Measurements from ENCODE around the gene ORC4.

Gene ORC4

GRCh38 chr2:148020111-148021058 is at the start of gene ORC4:
TSS of gene ORC4 (minus strand) at chr2:148020737. CDS start at chr2:147975958, 44,779 bp downstream.
- DNase-seq (ENCODE audit: low read depth in 2 of 2), result peak; percentile 94 to 95

- no peak for DNase-seq (ENCODE audit: low read depth in 2 of 2)
Measured at GRCh38 chr2:148067801-148068200, 47.3 kb upstream of the ORC4 start.

- DNase-seq (ENCODE audit: low read depth in 2 of 2), result no peak
Measured at GRCh38 chr2:148065936-148066335, 45.4 kb upstream of the ORC4 start.

DNA sequence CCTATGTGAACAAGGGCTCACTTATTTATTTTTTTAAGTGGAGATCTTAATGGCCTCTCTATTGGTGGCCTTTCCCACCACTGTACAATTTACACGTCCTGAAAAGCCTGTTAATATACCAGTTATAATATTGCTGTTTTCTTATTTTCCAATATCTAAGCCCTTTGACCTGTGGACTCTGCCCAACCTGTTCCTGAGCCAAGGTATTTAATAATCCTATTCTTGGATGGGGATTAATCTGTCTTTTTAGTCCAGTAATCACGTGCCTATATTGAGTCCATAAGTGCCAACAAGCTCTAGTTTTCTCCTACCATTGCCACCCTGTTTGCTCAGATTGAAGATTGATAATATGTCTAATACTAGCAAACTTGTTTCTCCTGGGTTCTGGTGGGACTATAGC is 43.1 kb upstream of the ORC4 start:
- DNase-seq (ENCODE audit: low read depth in 2 of 2), result no peak

DNA sequence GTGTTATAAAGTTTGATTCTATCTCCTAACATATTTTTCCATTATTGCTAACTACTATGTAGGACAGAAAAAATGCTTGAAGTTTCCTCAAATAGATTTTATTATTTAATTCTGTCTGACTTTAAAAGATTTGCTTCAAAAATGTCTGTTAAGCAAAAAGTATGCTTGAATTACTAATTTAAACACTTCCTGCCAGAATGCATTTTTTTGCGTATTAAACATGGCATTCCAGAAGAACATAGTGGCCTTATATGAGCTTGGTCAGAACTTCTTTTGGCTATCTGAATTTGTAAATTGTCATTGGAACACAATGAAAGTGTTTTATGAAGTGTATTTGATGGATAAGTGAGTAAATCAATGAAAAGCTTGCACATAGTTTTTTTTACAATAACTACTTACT is 38.1 kb upstream of the ORC4 start:
- no peak for DNase-seq (ENCODE audit: low read depth in 2 of 2)

- no peak for DNase-seq (ENCODE audit: low read depth in 2 of 2)
Measured at GRCh38 chr2:148052687-148053086, 32.1 kb upstream of the ORC4 start.

DNA sequence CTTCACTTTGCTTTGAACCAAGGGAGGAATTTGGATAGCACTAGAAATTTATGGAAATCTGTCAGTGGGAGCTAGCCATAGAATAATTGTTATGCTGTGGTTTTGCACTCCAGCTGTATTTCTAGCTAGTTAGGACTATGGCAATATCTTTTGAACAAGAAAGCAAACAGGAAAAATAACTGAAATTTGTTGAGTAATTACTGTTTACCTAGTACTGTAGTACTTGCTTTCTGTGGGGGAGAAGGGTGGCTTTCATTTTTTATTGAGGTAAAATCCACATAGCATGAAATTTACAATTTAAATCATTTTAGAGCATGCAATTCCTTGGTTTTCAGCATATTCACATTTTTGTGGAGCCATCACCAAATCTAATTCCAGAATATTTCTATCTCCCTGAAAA is 28.7 kb upstream of the ORC4 start:
- DNase-seq (ENCODE audit: low read depth in 2 of 2), result no peak

- no peak for DNase-seq (ENCODE audit: low read depth in 2 of 2)
Measured at GRCh38 chr2:148048475-148049221, 28.1 kb upstream of the ORC4 start.

DNA sequence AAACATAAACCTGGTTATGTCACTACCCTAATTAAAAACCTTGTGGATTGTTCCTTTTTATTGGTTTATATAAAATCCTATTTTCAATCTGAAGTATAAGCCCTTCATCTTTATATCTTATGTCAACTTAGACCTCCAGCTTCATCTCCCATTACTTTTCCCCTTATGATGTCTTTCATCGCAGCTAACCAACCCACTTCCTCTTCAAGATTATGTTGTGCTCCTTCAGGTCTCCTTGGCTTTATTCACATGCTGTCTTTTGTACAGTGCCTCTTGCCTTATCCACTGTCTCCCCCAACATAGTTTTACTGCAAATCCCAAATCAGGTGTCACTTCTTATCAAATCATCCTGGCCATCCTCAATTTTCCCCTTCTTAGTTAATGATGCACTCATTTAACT is 26.3 kb upstream of the ORC4 start:
- no peak for DNase-seq (ENCODE audit: low read depth in 2 of 2)

DNA sequence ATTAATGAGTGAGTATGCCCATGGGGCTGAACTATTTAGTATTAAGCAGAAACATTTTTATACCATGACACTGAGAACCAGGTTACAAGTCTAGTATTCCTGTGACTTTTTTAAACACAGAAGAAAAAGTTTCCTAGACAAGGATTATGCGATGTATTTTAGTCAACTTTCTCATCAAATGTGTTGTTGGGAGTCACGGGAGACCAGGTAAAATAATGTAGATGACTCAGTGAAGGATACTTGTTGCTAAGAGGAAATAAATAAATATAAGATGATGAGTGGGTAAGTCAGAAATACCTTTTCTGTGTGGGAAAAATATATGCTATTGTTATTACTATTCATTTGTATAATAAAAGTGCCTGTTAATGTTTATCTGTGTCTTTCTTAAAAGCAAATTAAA is 23.8 kb upstream of the ORC4 start:
- no peak for DNase-seq (ENCODE audit: low read depth in 2 of 2)

DNA sequence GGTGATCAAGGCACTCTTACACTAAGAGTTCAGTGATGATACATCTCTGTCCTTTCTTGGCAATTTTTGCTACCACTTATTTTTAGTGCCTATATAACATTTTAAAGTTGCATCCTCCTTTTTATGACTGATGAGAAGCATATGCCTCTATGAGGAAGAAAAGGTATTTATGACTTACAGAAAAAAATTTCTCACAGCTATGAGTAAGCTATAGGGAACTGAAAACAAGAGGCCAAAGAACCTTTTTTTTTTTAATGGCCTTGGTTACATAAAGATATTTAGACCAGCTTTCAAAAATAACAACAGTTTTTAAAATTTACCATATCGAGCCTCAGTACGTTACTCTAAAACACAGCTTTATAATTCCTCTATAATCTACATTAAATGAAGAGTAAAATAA is 21.7 kb upstream of the ORC4 start:
- no peak for DNase-seq (ENCODE audit: low read depth in 2 of 2)

GRCh38 chr2:148039783-148040182 is 19.2 kb upstream of the ORC4 start:
- no peak for DNase-seq (ENCODE audit: low read depth in 2 of 2)

DNA sequence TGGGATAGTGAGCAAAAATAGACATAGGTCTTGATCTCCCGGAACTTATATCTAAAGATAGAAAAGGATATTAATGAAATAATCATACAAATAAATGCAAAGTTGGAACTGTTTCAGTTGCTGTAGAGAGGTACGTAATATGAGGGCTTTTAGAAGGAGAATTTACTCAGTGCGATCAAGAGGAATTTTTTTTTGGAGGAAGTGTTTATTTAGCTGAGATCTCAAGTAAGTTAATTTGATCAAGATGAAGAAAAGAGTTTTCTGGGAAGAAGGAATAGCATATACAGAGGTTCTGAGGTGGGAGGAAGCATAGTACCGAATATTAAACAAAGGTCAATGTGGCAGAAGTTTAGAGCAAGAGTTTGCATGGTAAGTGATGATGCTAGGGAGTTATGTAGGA is 11.7 kb upstream of the ORC4 start:
- no peak for DNase-seq (ENCODE audit: low read depth in 2 of 2)

DNA sequence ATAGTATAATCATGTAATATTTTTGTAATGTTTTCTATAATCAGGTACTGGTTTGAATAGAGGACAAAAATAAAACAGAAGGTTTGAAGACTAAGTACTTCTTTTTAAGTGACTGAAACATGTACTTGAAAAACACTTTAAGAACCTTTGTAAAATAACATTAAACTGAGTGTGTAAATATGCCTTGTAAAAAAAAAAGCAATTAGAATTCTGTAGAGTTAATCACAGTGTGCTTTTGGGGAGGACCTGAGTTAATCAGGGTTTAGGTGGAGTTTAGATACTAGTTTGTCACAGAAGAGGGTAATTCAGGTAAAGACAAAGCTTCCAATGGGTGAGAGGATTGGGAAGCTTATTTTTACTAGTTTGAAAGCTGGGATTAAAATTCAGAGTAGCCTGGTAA is 10.6 kb upstream of the ORC4 start:
- no peak for DNase-seq (ENCODE audit: low read depth in 2 of 2)

- DNase-seq (ENCODE audit: low read depth in 2 of 2), result no peak
Measured at GRCh38 chr2:148028781-148029180, 8.2 kb upstream of the ORC4 start.

DNA sequence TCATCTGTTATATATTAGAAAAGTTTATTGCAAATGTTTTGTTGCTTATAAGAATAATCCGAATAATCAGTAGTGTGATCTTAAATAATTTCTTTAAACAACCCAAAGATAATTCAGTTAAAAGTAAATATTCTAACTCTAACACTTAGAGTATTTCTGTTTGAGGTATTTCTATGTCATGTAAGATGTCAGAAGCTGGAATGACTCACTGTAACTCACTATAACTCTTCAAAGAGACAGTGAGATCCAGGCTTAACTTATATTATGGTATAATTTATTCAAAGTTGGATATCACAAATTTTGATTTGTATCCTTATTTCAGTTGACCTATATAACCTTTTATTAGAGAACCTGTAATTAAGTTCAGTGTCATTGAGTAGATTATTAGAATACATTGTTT is 7.3 kb upstream of the ORC4 start:
- no peak for DNase-seq (ENCODE audit: low read depth in 2 of 2)

DNA sequence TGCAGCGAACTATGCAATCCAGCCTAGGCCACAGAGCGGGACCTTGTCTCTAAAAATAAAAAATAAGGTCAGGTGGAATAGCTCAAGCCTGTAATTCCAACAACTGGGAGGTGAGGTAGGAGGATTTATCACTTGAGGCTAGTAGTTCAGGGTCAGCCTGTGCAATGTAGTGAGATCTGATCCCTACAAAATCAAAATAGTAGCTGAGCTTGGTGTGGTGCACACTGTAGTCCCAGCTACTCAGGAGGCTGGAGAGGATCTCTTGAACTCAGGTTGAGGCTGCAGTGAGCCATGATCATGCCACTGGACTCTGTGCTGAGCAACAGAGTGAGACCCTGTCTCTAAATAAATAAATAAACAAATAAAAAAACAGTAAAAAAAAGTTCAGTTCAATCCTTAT is 6.0 kb upstream of the ORC4 start:
- no peak for DNase-seq (ENCODE audit: low read depth in 2 of 2)

- DNase-seq (ENCODE audit: low read depth in 2 of 2), result no peak
Measured at GRCh38 chr2:148023861-148024260, 3.3 kb upstream of the ORC4 start.

DNA sequence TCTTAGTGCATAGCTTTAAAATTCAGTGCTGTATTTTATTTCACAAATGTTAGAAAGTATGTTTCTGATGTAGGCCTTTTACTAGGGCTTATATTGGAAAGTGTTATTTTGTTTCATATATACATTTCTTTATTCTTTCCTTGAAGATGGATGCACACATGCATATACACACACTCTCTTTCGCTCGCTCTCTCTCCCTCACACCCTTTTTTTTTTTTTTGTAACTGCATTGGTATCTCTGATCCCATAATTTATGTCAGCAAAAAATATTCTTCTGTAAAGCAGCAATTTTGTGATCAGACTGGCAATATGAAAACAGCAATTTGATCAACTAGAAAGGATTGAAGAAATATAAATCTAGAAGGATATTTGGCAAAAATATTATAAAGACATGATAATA is 2.3 kb upstream of the ORC4 start:
- no peak for DNase-seq (ENCODE audit: low read depth in 2 of 2)

GRCh38 chr2:148022351-148022750 is 1.8 kb upstream of the ORC4 start:
- no peak for DNase-seq (ENCODE audit: low read depth in 2 of 2)

DNA sequence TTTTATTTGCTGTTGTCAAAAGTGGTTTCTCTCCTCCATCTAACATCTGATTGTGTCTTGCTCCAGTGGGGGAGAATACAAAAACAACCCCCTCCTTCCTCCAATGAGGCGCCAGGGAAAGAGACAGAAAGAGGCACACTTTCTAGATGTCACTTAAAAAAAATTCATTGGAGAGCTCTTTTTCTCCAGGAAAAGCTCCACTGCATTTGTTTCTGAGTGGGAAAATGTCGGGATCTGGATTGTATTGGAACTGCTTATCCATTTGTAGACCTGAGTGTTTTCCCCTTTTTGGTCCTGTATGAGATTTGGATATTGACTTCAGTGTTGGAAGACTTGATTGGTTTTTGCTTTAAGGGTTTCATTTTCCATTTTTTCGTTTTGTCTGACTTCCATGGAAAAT is 1.3 kb upstream of the ORC4 start:
- DNase-seq (ENCODE audit: low read depth in 2 of 2), result no peak

- no peak for DNase-seq (ENCODE audit: low read depth in 2 of 2)
Measured at GRCh38 chr2:148021059-148021861, 723 bp upstream of the ORC4 start, which contains the start of gene MBD5. TSS of gene MBD5 (plus strand) at chr2:148021091.

Data from stimulated activated CD8-positive, alpha-beta memory T cell treated with anti-CD3 and anti-CD28 coated beads, Interleukin-15, amount 100 ng/mL, for 48 hours (primary cell).